Muscle layer of colon (tissue), 2 donors: ENCODE results near the gene MUSTN1.

Source experiments
- H3K27ac ChIP-seq: one replicate; pipeline ENCODE4 v1.7.0; 2013; ENCODE audit warnings: low read depth, mild to moderate bottlenecking, low read length, moderate library complexity
- H3K27me3 ChIP-seq, 2 donors: one replicate each; pipeline ENCODE4 v1.7.0; 2013; ENCODE audit warnings: low read length in 2 of 2, mild to moderate bottlenecking in 2 of 2; ENCODE audit not compliant: insufficient read depth in 2 of 2, control insufficient read depth in 1 of 2
- H3K36me3 ChIP-seq: one replicate; pipeline ENCODE4 v1.7.0; 2013; ENCODE audit warnings: mild to moderate bottlenecking, low read length; ENCODE audit not compliant: insufficient read depth
- H3K4me1 ChIP-seq: one replicate; pipeline ENCODE4 v1.7.0; 2013; ENCODE audit warnings: mild to moderate bottlenecking, low read length; ENCODE audit not compliant: insufficient read depth
- H3K4me3 ChIP-seq, 2 donors: one replicate each; pipeline ENCODE4 v1.7.0; 2013; ENCODE audit warnings: low read length in 2 of 2, low read depth in 1 of 2, mild to moderate bottlenecking in 1 of 2, moderate library complexity in 1 of 2
- H3K9ac ChIP-seq: one replicate; pipeline ENCODE4 v1.7.0; 2013; ENCODE audit warnings: low read length
- H3K9me3 ChIP-seq: one replicate; pipeline ENCODE4 v1.7.0; 2013; ENCODE audit warnings: mild to moderate bottlenecking, low read length
- donor health status: abdominal sarcoma.
- donor health status: Adenocarcinoma of cecum.

The MUSTN1 gene

DNA sequence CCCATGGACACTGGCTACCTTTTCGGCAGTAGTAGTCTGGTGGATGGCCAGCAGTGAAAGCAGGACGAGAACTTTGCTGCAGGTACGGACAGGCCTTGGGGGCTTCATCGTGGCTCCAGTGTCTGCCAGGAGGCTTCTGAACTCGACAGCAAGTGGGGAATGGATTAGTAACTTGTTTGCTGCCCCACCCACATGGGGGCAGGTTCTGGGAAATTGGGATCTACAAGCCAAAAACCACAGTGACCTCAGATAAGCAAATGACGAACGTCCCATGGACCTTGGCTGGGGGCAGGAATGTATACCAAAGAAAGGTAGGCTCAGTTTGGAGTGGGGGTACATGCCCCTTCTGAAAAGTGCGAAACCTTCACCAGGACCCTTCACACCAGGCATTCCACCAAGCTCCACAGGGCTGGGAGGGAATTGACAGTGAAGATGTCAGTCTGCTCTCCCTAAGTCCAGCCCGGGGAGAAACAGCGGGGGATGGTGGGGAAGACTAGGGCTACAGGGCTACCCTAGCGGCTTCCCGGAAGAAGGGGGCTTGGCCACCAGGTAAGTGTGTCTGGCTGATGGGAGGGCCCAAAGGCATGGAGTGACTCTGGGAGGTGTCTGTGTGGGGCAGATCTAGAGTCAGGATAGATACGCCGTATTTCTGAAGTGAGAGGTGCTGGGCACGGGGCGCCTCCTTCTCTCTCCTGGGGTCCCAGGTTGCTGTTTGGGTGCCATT, 4.1 kb downstream of the MUSTN1 start, which contains the start of gene ITIH4:
Gene ITIH4 (minus strand): TSS at position 138 of the 724 bp plus-strand sequence. CDS start 30 bp downstream, at position 108.
- Histone ChIP-seq H3K9ac (no peak within 1 kb of the TSS), H3K4me1 (peaks cover 13% of the 10 kb centered on the region), H3K36me3 (no peaks in the 10 kb centered on the region), H3K27me3 (no peaks in the 10 kb centered on the region), H3K4me3 (no peak within 1 kb of the TSS), H3K27ac (no peak within 1 kb of the TSS), H3K9me3 (no peaks in the 10 kb centered on the region)

DNA sequence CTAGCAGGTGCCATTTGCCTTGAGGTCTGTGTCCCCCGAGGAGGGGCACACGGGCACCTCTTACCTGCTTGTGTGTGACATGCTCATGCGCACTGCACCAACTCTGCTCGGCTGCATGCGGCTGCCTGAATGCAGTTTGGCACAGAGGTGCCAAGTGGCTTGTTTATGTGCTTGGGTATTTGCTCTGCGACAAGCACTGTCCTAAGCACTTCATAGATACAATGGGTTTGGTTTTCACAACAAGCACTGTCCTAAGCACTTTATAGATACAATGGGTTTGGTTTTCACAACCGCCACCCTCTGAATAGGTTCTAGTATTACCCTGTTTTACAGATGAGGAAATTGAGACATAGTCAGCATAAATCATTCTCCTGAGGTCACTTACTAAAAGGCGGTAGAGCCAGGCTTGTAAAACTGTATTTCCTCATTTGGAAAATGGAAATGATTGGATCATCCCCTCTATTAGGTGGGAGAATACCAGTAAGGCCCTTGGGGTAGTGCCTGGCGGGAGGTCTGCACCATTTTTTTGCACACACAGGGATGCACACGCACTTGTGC, 4.8 kb downstream of the MUSTN1 start:
- peaks cover 13% of the 10 kb centered on the region for H3K4me1 ChIP-seq
- no peak overlapping the region for H3K27ac ChIP-seq
- H3K4me3 ChIP-seq: no peak overlapping the region
- no peaks in the 10 kb centered on the region for H3K27me3 ChIP-seq
- no peak overlapping the region for H3K9ac ChIP-seq
- H3K36me3 ChIP-seq: no peaks in the 10 kb centered on the region
- no peaks in the 10 kb centered on the region for H3K9me3 ChIP-seq

DNA sequence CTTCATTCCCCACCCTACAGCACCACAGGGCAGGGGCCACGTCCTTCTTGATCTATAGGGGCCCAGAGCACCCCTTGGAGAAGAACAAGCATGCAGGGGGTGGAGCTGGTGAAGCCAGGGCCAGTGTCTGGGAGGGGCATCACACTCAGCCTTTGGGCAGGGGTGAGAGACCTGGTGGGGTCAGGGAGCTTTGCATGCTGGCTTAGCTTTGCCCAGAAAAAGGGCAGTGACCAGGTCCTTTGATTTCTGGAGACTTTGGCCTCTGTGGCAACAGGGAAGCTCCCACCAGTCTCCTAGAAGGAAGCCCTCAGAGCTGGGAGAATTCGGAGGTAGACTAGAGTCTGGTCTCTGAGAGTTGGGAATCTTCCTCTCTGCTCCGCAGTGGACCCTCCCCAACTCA, 5.3 kb downstream of the MUSTN1 start:
- H3K36me3 ChIP-seq: no peaks in the 10 kb centered on the region
- no peaks in the 10 kb centered on the region for H3K27me3 ChIP-seq
- H3K4me3 ChIP-seq: no peak overlapping the region
- H3K9ac ChIP-seq: no peak overlapping the region
- no peak overlapping the region for H3K27ac ChIP-seq
- peaks cover 13% of the 10 kb centered on the region for H3K4me1 ChIP-seq
- no peaks in the 10 kb centered on the region for H3K9me3 ChIP-seq

DNA sequence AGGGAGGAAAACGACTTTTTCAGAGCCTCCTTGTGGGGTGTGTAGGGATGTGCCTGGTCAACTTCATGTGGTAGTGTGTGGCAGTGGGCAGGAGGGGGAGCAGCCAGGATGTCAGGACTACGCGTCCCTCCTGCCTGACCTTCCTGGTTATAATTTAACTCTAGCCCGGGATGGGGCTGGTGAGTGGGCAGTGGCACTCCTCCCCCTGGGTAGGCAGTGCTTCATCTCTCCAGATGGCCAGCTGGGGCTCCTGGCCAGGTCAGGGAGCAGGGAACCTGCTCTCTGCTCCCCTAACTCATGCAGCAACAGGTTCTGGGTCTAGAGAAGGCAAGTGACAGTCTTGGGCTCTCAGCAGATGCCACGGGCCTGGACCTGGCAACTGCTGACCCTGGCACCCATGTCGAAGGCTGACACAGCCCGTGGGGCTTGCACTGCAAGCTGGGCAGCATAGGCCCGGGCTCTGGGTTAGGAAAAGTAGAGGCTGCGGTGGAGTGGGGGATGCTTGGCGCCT, 6.9 kb downstream of the MUSTN1 start:
- H3K27me3 ChIP-seq: no peaks in the 10 kb centered on the region
- peaks cover 13% of the 10 kb centered on the region for H3K4me1 ChIP-seq
- H3K4me3 ChIP-seq: no peak overlapping the region
- H3K9ac ChIP-seq: no peak overlapping the region
- no peaks in the 10 kb centered on the region for H3K9me3 ChIP-seq
- no peak overlapping the region for H3K27ac ChIP-seq
- no peaks in the 10 kb centered on the region for H3K36me3 ChIP-seq

DNA sequence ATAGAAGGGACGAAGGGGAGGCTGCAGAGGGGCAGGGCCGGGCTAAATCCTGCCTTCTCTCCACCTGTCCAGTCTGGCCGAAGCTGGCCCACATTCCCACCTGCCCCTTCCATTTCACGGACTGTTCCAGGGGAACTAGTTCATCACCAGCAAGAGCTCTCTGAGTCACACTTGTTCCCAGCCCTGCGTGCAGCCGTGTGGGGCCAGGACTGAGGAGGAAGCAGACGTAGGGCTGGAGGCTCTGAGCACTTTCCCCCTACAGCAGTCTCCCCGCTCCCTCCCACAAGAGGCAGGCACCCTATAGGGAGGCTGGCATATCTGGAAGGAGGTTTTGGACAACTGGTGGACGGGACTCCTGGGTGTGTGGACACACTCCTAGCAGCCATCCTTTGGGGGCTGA, 7.4 kb downstream of the MUSTN1 start:
- Histone ChIP-seq H3K4me1 (peaks cover 13% of the 10 kb centered on the region), H3K36me3 (no peaks in the 10 kb centered on the region), H3K9ac (no peak overlapping the region), H3K27ac (no peak overlapping the region), H3K27me3 (no peaks in the 10 kb centered on the region), H3K9me3 (no peaks in the 10 kb centered on the region), H3K4me3 (no peak overlapping the region)

DNA sequence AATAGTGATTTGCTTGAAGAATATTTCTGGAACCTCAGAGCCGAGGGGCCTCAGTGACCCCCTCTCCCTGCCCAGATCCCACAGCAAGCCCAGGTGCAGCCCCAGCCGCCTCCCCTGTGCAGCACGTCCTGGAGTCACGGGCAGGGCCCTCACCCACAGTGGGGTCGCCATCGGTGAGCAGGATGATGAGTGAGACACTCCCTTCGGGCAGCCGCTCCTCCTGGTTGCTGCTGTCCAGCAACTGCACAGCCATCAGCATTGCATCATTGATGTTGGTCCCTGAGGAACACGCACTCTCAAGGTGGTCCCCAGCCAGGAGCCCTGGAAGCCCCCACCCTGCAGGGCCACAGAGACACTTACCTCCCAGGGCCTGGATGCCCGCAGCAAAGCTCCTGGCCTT, 10.8 kb downstream of the MUSTN1 start:
- H3K4me1 ChIP-seq: no peaks in the 10 kb centered on the region
- no peaks in the 10 kb centered on the region for H3K27me3 ChIP-seq
- no peak overlapping the region for H3K4me3 ChIP-seq
- no peak overlapping the region for H3K9ac ChIP-seq
- H3K27ac ChIP-seq: no peak overlapping the region
- no peaks in the 10 kb centered on the region for H3K36me3 ChIP-seq
- H3K9me3 ChIP-seq: no peaks in the 10 kb centered on the region

DNA sequence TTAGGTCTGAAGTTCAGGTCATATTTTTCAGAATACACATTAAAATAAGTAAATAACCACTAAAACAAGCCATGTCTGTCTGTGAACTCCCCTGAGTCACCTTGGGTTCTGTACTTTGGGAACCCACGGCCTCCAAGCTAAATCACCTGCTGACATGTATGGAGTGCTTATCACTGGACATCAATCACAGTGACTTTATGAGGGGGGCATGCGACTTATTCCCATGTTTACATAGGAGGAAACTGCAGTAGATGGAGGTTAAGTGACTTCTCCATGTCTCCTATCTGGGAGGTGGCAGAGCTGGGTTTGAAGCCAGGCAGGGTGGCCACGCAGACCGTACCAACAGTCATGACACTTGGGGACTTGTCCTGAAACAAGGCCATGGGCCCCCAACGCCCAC, 12.5 kb downstream of the MUSTN1 start:
- no peaks in the 10 kb centered on the region for H3K36me3 ChIP-seq
- H3K27ac ChIP-seq: no peak overlapping the region
- H3K4me3 ChIP-seq: no peak overlapping the region
- H3K9ac ChIP-seq: no peak overlapping the region
- no peaks in the 10 kb centered on the region for H3K4me1 ChIP-seq
- no peaks in the 10 kb centered on the region for H3K9me3 ChIP-seq
- H3K27me3 ChIP-seq: no peaks in the 10 kb centered on the region

DNA sequence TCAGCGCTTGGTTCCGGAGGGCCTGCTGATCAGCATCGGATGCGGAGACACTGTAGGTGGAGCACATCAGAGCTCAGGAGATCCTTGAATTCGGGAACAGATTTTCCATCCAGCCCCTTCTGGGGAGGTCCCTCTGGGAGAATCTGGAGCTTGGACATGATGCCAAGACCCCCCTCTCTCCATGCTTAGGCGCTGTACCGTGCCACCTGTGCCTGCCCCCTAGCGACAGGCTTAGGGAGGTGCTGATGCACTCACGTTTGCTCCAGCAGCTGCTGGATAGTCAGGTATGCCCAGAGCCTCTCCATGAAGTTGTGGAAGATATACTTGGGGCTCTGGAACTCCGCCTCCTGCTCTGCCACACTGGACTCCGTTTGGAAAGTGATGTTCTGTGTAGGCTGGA, 14.1 kb downstream of the MUSTN1 start:
- Histone ChIP-seq H3K9me3 (no peaks in the 10 kb centered on the region), H3K4me1 (no peaks in the 10 kb centered on the region), H3K27ac (no peak overlapping the region), H3K9ac (no peak overlapping the region), H3K36me3 (no peaks in the 10 kb centered on the region), H3K27me3 (no peaks in the 10 kb centered on the region), H3K4me3 (no peak overlapping the region)

DNA sequence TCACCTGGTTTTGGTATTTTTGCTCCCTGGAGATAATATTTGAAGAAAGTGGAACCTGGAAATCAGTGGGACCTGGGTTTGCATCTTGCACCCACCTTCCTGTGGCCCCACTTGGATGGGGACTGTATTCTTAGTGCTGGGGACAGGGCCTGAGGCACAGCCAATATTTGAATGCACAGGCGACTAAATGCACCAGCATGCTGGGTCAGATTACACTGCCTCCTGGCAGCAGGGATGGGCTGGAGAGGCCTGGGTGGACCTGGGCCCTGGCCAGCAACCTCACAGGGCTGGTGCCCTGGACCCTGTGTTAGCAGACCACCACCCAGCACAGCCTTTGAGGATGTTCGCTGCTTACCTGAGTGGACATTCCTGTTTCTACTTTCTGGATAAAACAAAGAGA, 14.9 kb downstream of the MUSTN1 start:
- H3K36me3 ChIP-seq: no peaks in the 10 kb centered on the region
- no peaks in the 10 kb centered on the region for H3K4me1 ChIP-seq
- no peaks in the 10 kb centered on the region for H3K27me3 ChIP-seq
- H3K4me3 ChIP-seq: no peak overlapping the region
- H3K9ac ChIP-seq: no peak overlapping the region
- no peak overlapping the region for H3K27ac ChIP-seq
- no peaks in the 10 kb centered on the region for H3K9me3 ChIP-seq

DNA sequence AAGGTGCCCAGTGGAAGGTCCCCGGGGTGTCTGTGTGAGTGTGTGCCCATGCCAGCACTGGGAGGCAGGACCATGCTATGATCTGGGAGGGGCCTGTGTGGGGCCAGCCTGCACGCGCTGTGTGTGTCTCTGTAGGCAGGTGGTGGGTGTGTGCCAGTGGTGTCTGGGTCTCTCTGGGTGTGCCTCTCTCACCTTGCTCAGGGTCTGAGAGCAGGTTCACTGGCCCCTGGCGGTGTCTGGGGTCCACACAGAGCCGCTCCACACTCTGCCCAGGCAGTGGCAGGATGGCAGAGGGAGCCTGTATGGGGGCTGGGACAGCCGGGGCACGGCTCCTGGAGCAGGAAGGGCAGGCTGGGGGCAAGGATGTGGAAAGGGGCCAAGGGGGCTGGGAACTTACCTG, 17.0 kb downstream of the MUSTN1 start:
- no peaks in the 10 kb centered on the region for H3K4me1 ChIP-seq
- no peaks in the 10 kb centered on the region for H3K36me3 ChIP-seq
- no peak overlapping the region for H3K9ac ChIP-seq
- H3K4me3 ChIP-seq: no peak overlapping the region
- H3K27me3 ChIP-seq: no peaks in the 10 kb centered on the region
- no peak overlapping the region for H3K27ac ChIP-seq
- no peaks in the 10 kb centered on the region for H3K9me3 ChIP-seq

DNA sequence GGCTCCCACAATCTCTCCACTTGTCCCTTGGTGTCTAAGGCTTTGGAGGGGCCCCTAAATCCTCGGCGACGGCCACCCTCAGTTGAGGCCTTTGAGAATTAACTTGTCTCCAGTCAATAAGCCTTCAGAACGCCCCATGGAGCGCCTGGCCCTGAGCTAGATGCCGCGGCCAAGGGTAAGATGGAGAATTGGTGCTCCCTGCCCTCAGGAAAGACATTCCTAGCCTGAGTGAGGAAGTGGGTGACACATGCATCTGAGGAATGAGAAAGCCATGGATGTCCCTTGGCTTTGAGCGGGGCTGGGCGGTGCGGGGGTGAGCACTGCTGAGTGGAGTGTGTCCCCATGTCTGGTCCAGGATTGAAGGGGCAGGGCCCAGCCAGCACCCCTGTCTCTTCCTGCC, 17.6 kb downstream of the MUSTN1 start:
- Histone ChIP-seq H3K27me3 (no peaks in the 10 kb centered on the region), H3K4me1 (no peaks in the 10 kb centered on the region), H3K4me3 (no peak overlapping the region), H3K36me3 (no peaks in the 10 kb centered on the region), H3K27ac (no peak overlapping the region), H3K9me3 (no peaks in the 10 kb centered on the region), H3K9ac (no peak overlapping the region)

DNA sequence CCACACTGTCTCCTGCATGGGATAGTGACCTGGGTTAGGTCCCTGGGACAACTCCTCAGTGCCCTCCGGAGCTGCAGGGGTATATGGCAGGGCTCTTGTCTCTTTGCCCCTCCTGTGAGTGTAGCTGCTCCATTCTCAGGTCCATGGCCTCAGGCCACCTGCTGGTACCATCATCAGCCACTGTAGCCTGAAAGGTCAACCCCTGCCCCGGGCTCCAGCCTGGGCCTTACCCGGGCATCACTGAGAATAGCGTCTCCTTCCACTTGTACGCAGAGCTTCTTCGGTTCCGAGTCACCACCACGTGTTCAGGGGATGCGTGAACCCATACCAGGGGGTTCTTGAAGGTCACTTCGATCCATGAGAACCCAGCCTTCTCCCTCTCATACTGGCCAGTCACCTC, 18.2 kb downstream of the MUSTN1 start:
- Histone ChIP-seq H3K27ac (no peak overlapping the region), H3K9me3 (no peaks in the 10 kb centered on the region), H3K27me3 (no peaks in the 10 kb centered on the region), H3K4me3 (no peak overlapping the region), H3K9ac (no peak overlapping the region), H3K4me1 (no peaks in the 10 kb centered on the region), H3K36me3 (no peaks in the 10 kb centered on the region)
